Hepatocyte (in vitro differentiated cells): Measurements from ENCODE around the gene PAK5.

Experiments
- EZH2 ChIP-seq: fragments of 200-600 bp; sonication (generic); IDR thresholded peaks from 2 replicates; pipeline ENCODE4 v1.6.1; 2016; ENCODE audit warnings: antibody characterized with exemption, mild to moderate bottlenecking, borderline replicate concordance
- TF ChIP-seq, protein P1 (sequence below): fragments of 200-600 bp; sonication (generic); IDR thresholded peaks from 2 replicates; pipeline ENCODE4 v1.5.1; 2016; ENCODE audit warnings: antibody characterized with exemption, mild to moderate bottlenecking; ENCODE audit not compliant: poor library complexity

GRCh38 chr20:9507544-9508239 is 331.2 kb downstream of the PAK5 start:
- TF ChIP-seq, protein P1, sequence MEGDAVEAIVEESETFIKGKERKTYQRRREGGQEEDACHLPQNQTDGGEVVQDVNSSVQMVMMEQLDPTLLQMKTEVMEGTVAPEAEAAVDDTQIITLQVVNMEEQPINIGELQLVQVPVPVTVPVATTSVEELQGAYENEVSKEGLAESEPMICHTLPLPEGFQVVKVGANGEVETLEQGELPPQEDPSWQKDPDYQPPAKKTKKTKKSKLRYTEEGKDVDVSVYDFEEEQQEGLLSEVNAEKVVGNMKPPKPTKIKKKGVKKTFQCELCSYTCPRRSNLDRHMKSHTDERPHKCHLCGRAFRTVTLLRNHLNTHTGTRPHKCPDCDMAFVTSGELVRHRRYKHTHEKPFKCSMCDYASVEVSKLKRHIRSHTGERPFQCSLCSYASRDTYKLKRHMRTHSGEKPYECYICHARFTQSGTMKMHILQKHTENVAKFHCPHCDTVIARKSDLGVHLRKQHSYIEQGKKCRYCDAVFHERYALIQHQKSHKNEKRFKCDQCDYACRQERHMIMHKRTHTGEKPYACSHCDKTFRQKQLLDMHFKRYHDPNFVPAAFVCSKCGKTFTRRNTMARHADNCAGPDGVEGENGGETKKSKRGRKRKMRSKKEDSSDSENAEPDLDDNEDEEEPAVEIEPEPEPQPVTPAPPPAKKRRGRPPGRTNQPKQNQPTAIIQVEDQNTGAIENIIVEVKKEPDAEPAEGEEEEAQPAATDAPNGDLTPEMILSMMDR = no peak
- peak; percentile 80 for TF ChIP-seq EZH2
